CD14-positive monocyte (primary cell): ENCODE measurements around the gene KIAA1614. TPM values are rescaled to one million over a fixed set of nuclear protein-coding genes. Genes with fewer than 3 reads are reported as not detected.

Source experiments
- DNase-seq, 3 donors: peaks; one replicate each; pipeline ENCODE4 v3.0.0-alpha.2; 2011 to 2022
- H2AFZ ChIP-seq: 2 replicates; pipeline ENCODE4 v1.6.0; 2012; ENCODE audit warnings: mild to moderate bottlenecking, low read depth, low read length, inconsistent platforms; ENCODE audit not compliant: insufficient read depth, poor library complexity, severe bottlenecking
- H3K27ac ChIP-seq, 2 donors: 1 replicate in 1 of 2; 2 replicates in 1 of 2; pipeline ENCODE4 v1.5.1; 2012 to 2013; ENCODE audit warnings: low read length in 2 of 2, control low read depth in 1 of 2, inconsistent platforms in 1 of 2, low read depth in 1 of 2, mild to moderate bottlenecking in 1 of 2
- H3K27me3 ChIP-seq, 2 donors: one replicate each; pipeline versions ENCODE4 v1.6.0 to v1.6.1; 2011 to 2013; ENCODE audit warnings: low read length in 2 of 2; ENCODE audit not compliant: control insufficient read depth in 2 of 2, insufficient read depth in 2 of 2
- H3K36me3 ChIP-seq, 2 donors: replicated peaks in 1 of 2; 1 replicate in 1 of 2; 2 replicates in 1 of 2; pipeline versions ENCODE4 v1.5.1 to v1.6.1; 2012 to 2013; ENCODE audit warnings: low read length in 2 of 2, control low read depth in 1 of 2, inconsistent platforms in 1 of 2, mild to moderate bottlenecking in 1 of 2; ENCODE audit not compliant: insufficient read depth in 2 of 2, control insufficient read depth in 1 of 2
- H3K4me1 ChIP-seq, 2 donors: 1 replicate in 1 of 2; 2 replicates in 1 of 2; pipeline versions ENCODE4 v1.5.1 to v1.6.1; 2012 to 2013; ENCODE audit warnings: low read length in 2 of 2, control low read depth in 1 of 2, inconsistent platforms in 1 of 2, mild to moderate bottlenecking in 1 of 2, moderate library complexity in 1 of 2; ENCODE audit not compliant: insufficient read depth in 2 of 2, control insufficient read depth in 1 of 2
- H3K4me2 ChIP-seq: replicated peaks from 2 replicates; pipeline ENCODE3; 2012; ENCODE audit warnings: low read length, moderate library complexity, mild to moderate bottlenecking; ENCODE audit not compliant: poor library complexity, severe bottlenecking; ENCODE audit errors: extremely low read depth
- H3K4me3 ChIP-seq, 3 experiments: fragments of 200-600 bp in 1 of 3; sonication (generic) in 1 of 3; replicated peaks in 1 of 3; 1 replicate in 2 of 3; 2 replicates in 1 of 3; pipeline ENCODE4 v1.5.1; 2011 to 2013; ENCODE audit warnings: low read length in 3 of 3, mild to moderate bottlenecking in 3 of 3, control low read depth in 2 of 3, low read depth in 2 of 3, inconsistent platforms in 1 of 3, moderate library complexity in 1 of 3
- H3K79me2 ChIP-seq: 2 replicates; pipeline ENCODE4 v1.6.0; 2012; ENCODE audit warnings: mild to moderate bottlenecking, control low read depth, inconsistent platforms, low read length, moderate library complexity; ENCODE audit not compliant: insufficient read depth
- H3K9ac ChIP-seq: 2 replicates; pipeline ENCODE4 v1.6.0; 2017; ENCODE audit warnings: low read length, mild to moderate bottlenecking; ENCODE audit not compliant: insufficient read depth, poor library complexity, severe bottlenecking
- H3K9me3 ChIP-seq, 2 donors: replicated peaks in 1 of 2; 1 replicate in 1 of 2; 2 replicates in 1 of 2; pipeline versions ENCODE4 v1.5.1 to v1.6.1; 2012 to 2013; ENCODE audit warnings: low read length in 2 of 2, control low read depth in 1 of 2; ENCODE audit not compliant: control insufficient read depth in 1 of 2, insufficient read depth in 1 of 2
- H4K20me1 ChIP-seq: 2 replicates; pipeline ENCODE4 v1.6.0; 2012; ENCODE audit warnings: mild to moderate bottlenecking, low read length, control low read depth, moderate library complexity; ENCODE audit not compliant: insufficient read depth
- H3K27ac Mint-ChIP-seq, 7 donors: one replicate each; pipeline ENCODE4 v1.8.0; 2020; ENCODE audit warnings: mild to moderate bottlenecking in 7 of 7, mixed read lengths in 7 of 7, moderate library complexity in 6 of 7, inconsistent platforms in 2 of 7
- H3K27me3 Mint-ChIP-seq, 3 donors: one replicate each; pipeline ENCODE4 v1.8.0; 2021 to 2022; ENCODE audit warnings: low read depth in 3 of 3, mild to moderate bottlenecking in 3 of 3, mixed read lengths in 3 of 3, moderate library complexity in 3 of 3, inconsistent platforms in 1 of 3
- H3K36me3 Mint-ChIP-seq, 2 donors: one replicate each; pipeline ENCODE4 v1.8.0; 2020; ENCODE audit warnings: mixed read lengths in 2 of 2, inconsistent platforms in 1 of 2, mild to moderate bottlenecking in 1 of 2
- H3K4me1 Mint-ChIP-seq: one replicate; pipeline ENCODE4 v1.8.0; 2020; ENCODE audit warnings: mild to moderate bottlenecking, mixed read lengths
- H3K4me3 Mint-ChIP-seq, 2 donors: one replicate each; pipeline ENCODE4 v1.8.0; 2020; ENCODE audit warnings: mild to moderate bottlenecking in 2 of 2, mixed read lengths in 2 of 2, moderate library complexity in 1 of 2
- H3K9me3 Mint-ChIP-seq, 7 donors: one replicate each; pipeline ENCODE4 v1.8.0; 2020 to 2022; ENCODE audit warnings: mixed read lengths in 7 of 7, mild to moderate bottlenecking in 6 of 7, moderate library complexity in 6 of 7, inconsistent platforms in 2 of 7
- CTCF ChIP-seq: fragments of 200-600 bp; IDR thresholded peaks from one replicate; pipeline ENCODE4 v1.8.0; 2022; ENCODE audit warnings: antibody characterized with exemption, mild to moderate bottlenecking
- WGBS: methylation state at CpG from one replicate; pipeline ENCODE4 v1.1.5; 2013; ENCODE audit warnings: missing lambda C conversion rate; ENCODE audit not compliant: insufficient coverage; 5-methylcytosine and 5-hydroxymethylcytosine counted together
- intact Hi-C, 2 donors: fragments of 100-400 bp; cut with micrococcal nuclease; formaldehyde crosslinking; loops; one replicate each; pipeline versions ENCODE4 v1.15.0 to v1.15.1; 2023
- polyA plus RNA-seq, 3 donors: library from polyadenylated mRNA; depleted of rRNA in 1 of 3; unstranded in 2 of 3; stranded (reverse) in 1 of 3; fragments of 300-500 nt in 2 of 3; fragments of >200 nt in 1 of 3; fragmentation: Illumina TruSeq in 2 of 3; gene quantifications; 1 replicate in 2 of 3; 2 replicates in 1 of 3; pipeline ENCODE4 v1.2.3, GENCODE V29; 2012 to 2021

The KIAA1614 gene
- polyA plus RNA-seq, 3 donors, result 0.08 TPM; not detected in 2

DNA sequence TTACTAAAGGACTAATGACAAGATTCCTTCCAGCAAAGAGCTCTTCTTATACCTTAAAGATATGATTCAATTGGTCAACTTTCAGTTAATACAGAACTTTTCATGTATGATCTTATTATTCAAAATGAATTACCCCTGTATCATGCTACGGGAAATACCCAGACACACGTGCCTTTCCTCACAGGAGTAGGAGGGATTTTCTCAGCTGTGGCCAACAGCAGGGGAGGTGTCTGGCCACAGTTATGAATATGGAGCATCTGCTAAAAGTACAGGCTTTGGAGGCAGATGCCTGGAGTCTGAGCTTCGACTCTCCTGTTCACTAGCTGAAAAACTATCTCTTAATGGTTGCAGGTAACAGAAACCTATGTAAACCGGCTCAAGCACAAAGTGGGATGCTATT lies 53.6 kb downstream of the KIAA1614 start:
- Histone ChIP-seq H3K4me2 (no peak overlapping the region), H3K27me3 (no peaks in the 10 kb centered on the region), H4K20me1 (peaks cover 99% of the 10 kb centered on the region), H3K4me3 (no peak overlapping the region), H2AFZ (no peak overlapping the region), H3K9me3 (no peaks in the 10 kb centered on the region), H3K27ac (no peak overlapping the region), H3K36me3 (peaks cover 21 to 67% of the 10 kb centered on the region in 2 donors), H3K79me2 (no peaks in the 10 kb centered on the region), H3K9ac (no peak overlapping the region), H3K4me1 (peaks cover 25 to 26% of the 10 kb centered on the region in 2 donors)
- intact Hi-C loops, result no loop called here
- Mint-ChIP-seq H3K27ac (no peak overlapping the region), H3K4me3 (no peak overlapping the region), H3K4me1 (peaks cover 25% of the 10 kb centered on the region), H3K9me3 (no peaks in the 10 kb centered on the region), H3K36me3 (peaks cover 73 to 83% of the 10 kb centered on the region in 2 donors), H3K27me3 (peaks cover 0 to 6% (median 5%) of the 10 kb centered on the region in 3 donors)
- TF ChIP-seq CTCF, result no peak
- no peak for DNase-seq
- no CpG with 5 or more reads among the region's 4 CpGs for WGBS

DNA sequence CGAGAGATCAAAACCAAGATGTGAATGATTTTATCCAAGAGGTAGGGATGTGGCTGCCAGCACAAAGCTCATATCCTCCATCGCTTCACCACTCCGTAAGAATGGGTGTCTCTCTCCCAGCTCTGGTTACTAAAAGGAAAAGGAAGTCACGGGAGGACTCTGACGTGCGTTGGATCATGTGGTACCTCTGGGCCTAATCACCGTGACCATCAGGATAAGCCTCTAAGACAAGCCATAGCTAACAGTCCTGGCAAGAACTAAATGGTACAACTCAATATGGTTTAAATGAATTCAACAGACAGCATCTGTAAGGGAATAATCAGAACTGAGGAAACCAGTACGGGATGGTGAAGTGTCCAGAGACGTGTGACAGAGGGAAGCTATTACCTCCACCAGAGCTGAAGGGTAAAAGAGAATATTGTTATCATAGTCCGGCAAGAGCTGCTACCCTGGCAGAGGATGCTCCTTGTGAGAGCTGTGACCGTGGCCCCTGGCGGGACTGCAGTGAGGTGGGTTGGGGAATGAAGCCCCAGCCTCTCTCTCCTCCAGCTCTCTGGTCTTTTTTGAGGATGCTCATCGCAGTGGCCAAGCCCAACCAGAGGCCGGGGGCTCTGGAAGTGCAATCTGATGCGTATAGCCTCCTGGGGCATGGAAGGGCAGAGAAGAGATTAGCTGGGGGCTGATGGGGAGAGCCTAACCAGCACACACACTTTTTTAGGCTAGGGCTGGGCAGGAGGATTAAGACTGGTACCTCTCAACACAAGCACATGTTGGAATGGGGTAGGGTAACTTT lies 54.2 kb downstream of the KIAA1614 start:
- peaks cover 0 to 6% (median 5%) of the 10 kb centered on the region in 3 donors for H3K27me3 Mint-ChIP-seq
- peaks cover 73 to 83% of the 10 kb centered on the region in 2 donors for H3K36me3 Mint-ChIP-seq
- H3K4me1 Mint-ChIP-seq, result peaks cover 31% of the 10 kb centered on the region
- Histone ChIP-seq H3K36me3 (peaks cover 19 to 67% of the 10 kb centered on the region in 2 donors), H3K9me3 (no peaks in the 10 kb centered on the region), H3K4me1 (peaks cover 30 to 32% of the 10 kb centered on the region in 2 donors), H3K9ac (no peak overlapping the region), H3K4me2 (no peak overlapping the region), H3K4me3 (no peak overlapping the region), H3K27ac (no peak overlapping the region), H2AFZ (no peak overlapping the region), H3K27me3 (no peaks in the 10 kb centered on the region), H3K79me2 (no peaks in the 10 kb centered on the region), H4K20me1 (peaks cover 99% of the 10 kb centered on the region)
- H3K9me3 Mint-ChIP-seq, result no peaks in the 10 kb centered on the region
- H3K27ac Mint-ChIP-seq, result no peak overlapping the region
- WGBS, result 75% methylated on average over 5 of the region's 15 CpGs
- TF ChIP-seq CTCF, result no peak
- no peak for DNase-seq
- intact Hi-C loops, result no loop called here
- no peak overlapping the region for H3K4me3 Mint-ChIP-seq
